ENCODE results near the gene PARM1.

PARM1 gene

GRCh38 chr4:75065909-75066308, 133.0 kb downstream of the PARM1 start (continued):
- TF ChIP-seq IKZF3 (tag by site-specific recombination; IDR thresholded peaks at IDR 0.05) (no peak), ZNF692 (tag by site-specific recombination; IDR thresholded peaks at IDR 0.05) (no peak), ZFHX2 (tag by site-specific recombination; conservative IDR thresholded peaks at IDR 0.05) (no peak), SALL2 (tag by site-specific recombination; IDR thresholded peaks at IDR 0.05; ENCODE audit: borderline replicate concordance) (no peak), KLF17 (tag by site-specific recombination; IDR thresholded peaks at IDR 0.05) (no peak)

GRCh38 chr4:75069493-75070074, 136.7 kb downstream of the PARM1 start:
- H3K36me3 ChIP-seq (ENCODE audit: control insufficient read depth in 2 of 2, insufficient read depth in 1 of 2, low read length in 2 of 2) = no peaks in the 10 kb centered on the region
- no peak overlapping the region for H3K27ac ChIP-seq (ENCODE audit: extremely low read depth, low read depth, low read length)
- no peaks in the 10 kb centered on the region for H3K9me3 ChIP-seq (ENCODE audit: control insufficient read depth, insufficient read depth, low read depth, low read length)
- H3K4me1 ChIP-seq (ENCODE audit: control insufficient read depth, insufficient read depth, low read length) = no peaks in the 10 kb centered on the region
- ChIA-PET POLR2A (no interaction called here), CTCF (interaction anchor here (0.6 kb wide), 1 partner anchor 51 kb away, joined by 3 read pairs; no protein-coding TSS in a partner anchor)
- TF ChIP-seq ZNF660 (tag by site-specific recombination; IDR thresholded peaks at IDR 0.05) = no peak
- H3K4me3 ChIP-seq (ENCODE audit: low read depth, low read length) = no peak overlapping the region

- Histone ChIP-seq H3K9me3 (ENCODE audit: control insufficient read depth, insufficient read depth, low read depth, low read length) (no peaks in the 10 kb centered on the region), H3K27ac (ENCODE audit: extremely low read depth, low read depth, low read length) (no peak overlapping the region), H3K36me3 (ENCODE audit: control insufficient read depth in 2 of 2, insufficient read depth in 1 of 2, low read length in 2 of 2) (no peaks in the 10 kb centered on the region), H3K4me1 (ENCODE audit: control insufficient read depth, insufficient read depth, low read length) (no peaks in the 10 kb centered on the region), H3K4me3 (ENCODE audit: low read depth, low read length) (no peak overlapping the region)
- POLR2A ChIA-PET = no interaction called here
- CTCF ChIA-PET = no interaction called here
- TF ChIP-seq ZNF558 (tag by site-specific recombination; IDR thresholded peaks at IDR 0.05) = no peak
- peak; percentile 49; the same call in 1 of the 2 replicates for TF ChIP-seq EGR2 (tag by site-specific recombination; IDR thresholded peaks at IDR 0.05; ENCODE audit: low read depth)
- TF ChIP-seq ZFHX2 (tag by site-specific recombination; conservative IDR thresholded peaks at IDR 0.05) = peak; percentile 25; the same call in 1 of the 2 replicates
- peak; percentile 36; the same call in 1 of the 2 replicates for TF ChIP-seq ZNF629 (tag by site-specific recombination; IDR thresholded peaks at IDR 0.05)
- peak; percentile 39; the same call in 1 of the 2 replicates for TF ChIP-seq KLF1 (tag by site-specific recombination; IDR thresholded peaks at IDR 0.05)
- TF ChIP-seq ATF2 (tag by site-specific recombination; IDR thresholded peaks at IDR 0.05; ENCODE audit: low read depth) = peak; percentile 71
- TF ChIP-seq ZBTB21 (tag by site-specific recombination; IDR thresholded peaks at IDR 0.05) = peak; percentile 34; the same call in 1 of the 2 replicates
- no peak for TF ChIP-seq ZBTB6 (tag by site-specific recombination; IDR thresholded peaks at IDR 0.05)
Observed at GRCh38 chr4:75071317-75071716, 138.4 kb downstream of the PARM1 start.

- TF ChIP-seq PRDM6 (tag by site-specific recombination; IDR thresholded peaks at IDR 0.05) (no peak), ZNF24 (tag by site-specific recombination; IDR thresholded peaks at IDR 0.05) (no peak), YY2 (tag by site-specific recombination; IDR thresholded peaks at IDR 0.05) (no peak)
- no peak overlapping the region for H3K27ac ChIP-seq (ENCODE audit: extremely low read depth, low read depth, low read length)
- ChIA-PET CTCF (no interaction called here), POLR2A (no interaction called here)
- peaks cover 0 to 12% of the 10 kb centered on the region in 2 experiments; a peak in 1 of 3 replicates for H3K36me3 ChIP-seq (ENCODE audit: control insufficient read depth in 2 of 2, insufficient read depth in 1 of 2, low read length in 2 of 2)
- H3K4me1 ChIP-seq (ENCODE audit: control insufficient read depth, insufficient read depth, low read length) = no peaks in the 10 kb centered on the region
- no peak overlapping the region for H3K4me3 ChIP-seq (ENCODE audit: low read depth, low read length)
- no peaks in the 10 kb centered on the region for H3K9me3 ChIP-seq (ENCODE audit: control insufficient read depth, insufficient read depth, low read depth, low read length)
Observed at GRCh38 chr4:75080888-75081287, 148.0 kb downstream of the PARM1 start.
